ENCODE results near the gene ARHGAP27.
"Not testable (repeated sequence)": the region's sequence is repeated elsewhere in the genome, so short reads cannot be mapped to it uniquely, and the experiment has no call there.

DNA sequence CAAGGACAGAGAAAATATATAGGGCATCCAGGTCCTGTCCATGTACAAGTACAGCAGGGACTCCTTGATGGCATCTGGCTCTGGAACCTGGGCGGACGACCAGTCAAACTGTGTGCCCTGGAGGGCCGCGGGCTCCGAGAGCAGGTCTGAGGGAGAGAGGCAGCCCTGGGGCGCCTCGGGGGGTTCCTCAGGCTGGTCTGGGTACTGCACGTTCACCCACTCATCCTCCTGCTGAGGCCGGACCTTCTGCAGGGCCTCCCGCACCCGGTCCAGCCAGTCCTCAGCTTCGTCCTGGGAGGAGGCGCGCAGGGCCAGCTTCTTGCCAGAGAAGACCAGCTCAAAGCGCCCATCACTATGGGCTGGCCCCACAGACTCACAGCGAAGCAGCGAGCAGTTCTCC lies 21.1 kb upstream of the ARHGAP27 start:
- not testable (repeated sequence) for TF ChIP-seq CTCF, POLR2A, EP300 (IDR thresholded peaks at IDR 0.05)

All from stomach (tissue), 4 donors.